ENCODE data around the gene CPEB4.

CPEB4 gene

DNA sequence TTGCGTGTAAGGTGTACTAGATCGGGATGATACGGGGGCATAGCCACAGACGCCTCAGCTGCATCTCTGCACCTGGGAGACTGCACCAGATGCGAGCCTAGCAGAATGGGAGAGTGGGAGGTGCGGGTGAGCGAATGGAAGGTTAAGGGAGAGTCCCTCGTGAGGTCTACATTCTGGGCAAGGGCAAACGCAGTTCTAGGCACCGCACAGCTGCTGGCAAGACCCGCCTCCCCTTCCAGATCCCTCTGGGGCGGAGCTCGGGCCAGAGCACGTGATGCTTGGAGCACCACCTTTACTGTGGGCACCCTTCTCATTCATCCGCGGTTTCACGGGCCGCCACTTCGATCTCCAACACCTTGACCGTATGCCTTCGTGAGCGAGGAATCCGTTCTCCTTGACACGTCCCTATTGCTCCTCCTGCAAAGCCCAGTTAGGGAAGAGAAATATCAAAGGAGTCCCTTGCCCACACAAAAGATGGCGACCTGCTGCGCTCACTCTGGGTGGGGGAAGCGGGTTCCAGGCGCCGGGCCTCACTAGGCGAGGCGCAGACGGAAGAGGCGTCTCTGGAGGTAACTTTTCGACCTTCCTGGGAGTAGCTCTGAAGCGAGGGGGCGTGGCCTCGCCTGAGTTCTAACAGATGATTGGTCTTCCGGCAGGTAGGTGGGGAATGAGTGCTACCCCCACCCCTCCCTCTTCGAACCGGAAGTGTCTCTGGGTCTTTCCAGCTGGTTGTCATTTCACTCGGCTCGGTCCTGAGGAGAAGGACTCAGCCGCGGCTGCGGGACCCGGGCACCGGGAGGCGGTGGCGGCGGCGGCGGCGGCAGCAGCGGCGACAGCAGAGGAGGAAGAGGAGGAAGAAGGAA lies at the start of gene CPEB4:
TSS of gene CPEB4 (plus strand) at position 740 of the 863 bp plus-strand sequence. CDS start 1,385 bp downstream, outside the sequence.
- DNase-seq, result peak; percentile 100

GRCh38 chr5:173839117-173839713 lies 48.9 kb upstream of the CPEB4 start:
- no peak for DNase-seq

- DNase-seq, result no peak
Observed at GRCh38 chr5:173840111-173840983, 47.8 kb upstream of the CPEB4 start.

DNA sequence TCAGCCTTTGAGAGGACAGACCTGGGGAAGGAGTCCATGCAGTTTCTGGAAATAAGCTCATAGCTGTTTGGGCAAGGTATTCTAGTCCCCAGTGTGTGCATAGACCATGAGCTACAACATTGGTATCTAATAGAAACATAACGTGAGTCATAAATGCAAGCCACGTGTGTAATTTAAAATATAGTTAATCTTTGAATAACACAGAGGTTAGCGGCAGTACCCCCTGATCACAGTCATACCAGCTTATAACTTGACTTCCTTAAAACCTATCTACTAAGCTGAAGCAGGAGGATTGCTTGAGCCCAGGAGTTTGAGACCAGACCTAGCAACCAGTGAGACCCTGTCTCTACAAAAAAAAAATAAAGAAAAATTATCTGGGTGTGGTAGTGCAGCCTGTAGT lies 46.4 kb upstream of the CPEB4 start:
- no peak for DNase-seq

DNA sequence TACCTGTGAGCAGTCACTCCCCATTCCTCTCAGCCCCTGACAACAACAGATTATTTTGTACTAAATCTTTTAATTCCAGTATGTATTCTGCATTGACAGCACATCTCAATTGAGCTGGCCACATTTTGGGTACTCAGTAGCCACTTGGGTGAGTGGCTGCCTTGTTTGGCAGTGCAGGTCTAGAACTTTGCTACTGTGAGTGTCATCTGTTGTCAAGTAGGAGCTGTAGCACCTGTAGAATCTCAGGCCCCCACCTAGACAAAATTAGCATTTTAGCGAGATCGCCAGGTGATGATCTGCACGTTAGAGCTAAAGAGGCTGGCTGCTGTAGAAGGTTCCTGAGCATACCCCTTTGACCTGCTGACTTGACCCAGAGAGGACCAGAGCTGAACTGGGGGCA lies 44.4 kb upstream of the CPEB4 start:
- no peak for DNase-seq

- DNase-seq, result no peak
Observed at GRCh38 chr5:173845321-173845720, 42.8 kb upstream of the CPEB4 start.

- no peak for DNase-seq
Observed at GRCh38 chr5:173846929-173847501, 41.1 kb upstream of the CPEB4 start.

GRCh38 chr5:173848986-173849596 lies 39.1 kb upstream of the CPEB4 start:
- no peak for DNase-seq

DNA sequence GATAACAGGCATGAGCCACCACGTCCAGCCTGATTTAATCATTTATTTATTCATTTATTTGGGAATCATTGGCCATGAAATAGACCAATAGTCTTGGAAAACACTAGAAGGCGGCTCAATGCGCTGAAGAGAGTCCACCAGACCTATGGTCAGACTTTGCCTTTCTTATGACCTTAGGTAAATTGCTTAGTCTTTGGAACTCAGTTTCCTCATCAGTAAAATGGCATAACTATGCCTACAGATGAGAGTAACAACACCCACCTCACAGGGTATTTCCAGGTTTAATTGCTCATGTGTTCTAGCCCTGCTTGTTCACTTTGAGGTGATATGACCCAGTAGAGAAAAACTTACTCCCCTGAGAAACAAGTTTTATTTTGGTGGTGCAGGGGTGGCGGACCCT lies 38.2 kb upstream of the CPEB4 start:
- no peak for DNase-seq

DNA sequence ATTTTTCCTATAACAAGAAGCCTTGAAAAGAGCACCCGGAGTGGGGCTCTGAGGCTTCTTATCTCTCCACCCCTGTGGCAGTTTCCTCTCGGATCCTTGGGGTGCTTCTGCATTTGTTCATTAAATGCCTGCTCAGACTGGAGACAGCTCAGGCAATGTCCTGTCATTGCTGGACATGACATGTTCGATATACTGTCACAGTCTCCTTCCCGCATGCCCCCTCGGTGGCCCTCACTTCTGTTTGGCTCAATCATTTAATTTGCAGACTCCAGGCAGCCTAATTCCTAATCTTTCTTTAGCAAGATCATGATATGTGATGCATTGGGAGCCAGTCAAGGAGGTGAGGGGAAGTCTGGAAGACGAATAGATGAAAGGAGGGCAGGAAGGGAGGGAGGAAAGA lies 37.5 kb upstream of the CPEB4 start:
- DNase-seq, result no peak

- no peak for DNase-seq
Observed at GRCh38 chr5:173851595-173852243, 36.4 kb upstream of the CPEB4 start.

DNA sequence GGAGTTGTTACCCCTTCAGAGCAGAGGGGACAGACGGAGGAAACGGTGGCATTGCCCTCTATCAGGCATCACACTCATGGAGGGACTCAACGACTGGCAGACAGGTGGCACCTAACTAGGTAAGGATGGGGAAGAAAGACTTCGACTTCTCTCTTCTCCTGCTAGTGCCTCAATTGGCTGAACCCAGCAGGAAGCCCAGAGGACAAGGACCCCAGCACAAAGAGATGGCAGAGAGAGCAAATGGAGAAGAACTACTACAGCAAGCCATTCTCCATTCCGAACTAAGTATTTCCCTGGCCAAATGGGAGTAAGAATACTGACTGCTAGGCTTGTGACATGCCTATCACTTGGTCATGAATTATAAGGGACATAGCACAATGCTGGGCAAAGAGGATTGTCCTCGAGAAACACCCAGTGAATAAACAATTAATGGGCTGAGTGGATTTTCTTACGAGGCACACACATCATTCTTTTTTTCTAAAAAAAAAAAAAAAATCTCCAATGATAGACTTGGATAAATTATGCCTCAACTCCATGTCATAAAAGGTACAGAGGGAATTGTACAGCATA lies 35.3 kb upstream of the CPEB4 start:
- no peak for DNase-seq

DNA sequence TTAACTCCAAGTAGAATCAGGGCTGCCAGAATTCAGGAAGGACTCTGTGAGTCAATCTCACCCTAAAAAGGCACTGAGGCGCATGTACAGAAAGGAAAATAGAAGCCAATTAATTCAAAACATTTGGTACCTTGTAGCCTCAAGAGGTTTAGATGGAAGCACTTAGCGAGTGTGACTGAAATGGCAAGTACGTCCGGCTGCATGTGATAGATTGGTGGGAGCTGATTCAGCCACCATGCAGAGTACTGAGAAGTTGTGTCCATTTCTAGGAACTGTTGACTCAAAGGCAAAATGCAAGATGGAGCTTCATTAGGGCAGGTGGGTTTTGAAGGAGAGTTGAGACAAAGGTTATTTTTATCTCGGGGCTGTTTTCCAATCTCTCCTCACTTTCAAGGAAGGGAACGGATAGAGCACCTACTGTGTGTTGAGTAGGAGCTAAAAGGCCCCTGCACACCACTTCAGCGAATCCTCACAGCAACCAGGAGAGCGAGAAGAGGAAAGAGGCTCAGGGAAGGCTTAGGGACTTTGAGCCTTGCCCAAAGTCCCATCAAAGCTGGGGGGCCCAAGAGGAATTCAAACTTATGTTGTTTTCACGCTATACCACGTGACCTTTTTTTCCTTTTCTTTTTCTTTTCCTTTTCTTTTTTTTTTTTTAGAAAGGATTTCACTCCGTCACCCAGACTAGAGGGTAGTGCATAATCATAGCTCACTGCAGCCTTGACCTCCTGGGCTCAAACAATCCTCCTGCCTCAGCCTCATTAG lies 34.6 kb upstream of the CPEB4 start:
- no peak for DNase-seq

GRCh38 chr5:173855162-173855994 lies 32.8 kb upstream of the CPEB4 start:
- no peak for DNase-seq

DNA sequence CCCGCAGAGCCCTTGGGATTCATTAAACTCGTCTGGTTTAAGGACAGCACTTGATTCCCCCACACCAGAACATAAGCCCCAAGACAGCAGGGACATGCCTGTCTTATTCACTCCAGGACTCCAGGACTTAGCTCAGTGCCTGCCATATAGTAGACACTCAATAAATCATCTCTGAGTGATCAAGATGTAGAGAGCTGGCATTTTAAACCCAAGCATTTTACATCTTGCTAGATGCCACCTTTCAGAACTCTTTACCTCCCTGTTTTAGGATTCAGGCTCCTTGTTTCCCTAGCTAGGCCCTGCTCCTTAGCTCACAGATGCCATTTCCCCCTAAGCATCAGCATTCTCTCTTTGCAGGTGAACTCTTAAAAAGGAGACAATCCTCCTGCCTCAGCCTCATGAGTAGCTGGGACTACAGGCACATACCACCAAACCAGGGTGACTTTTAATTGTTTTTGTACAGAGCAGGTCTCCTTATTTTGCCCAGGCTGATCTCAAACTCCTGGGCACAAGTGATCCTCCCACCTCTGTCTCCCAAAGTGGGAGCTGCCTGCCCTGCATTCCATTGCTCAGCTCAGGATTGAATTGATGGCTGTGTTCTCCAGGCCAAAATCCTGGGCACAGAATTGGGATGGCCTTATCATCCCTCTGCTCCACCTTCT lies 32.0 kb upstream of the CPEB4 start:
- DNase-seq, result no peak

DNA sequence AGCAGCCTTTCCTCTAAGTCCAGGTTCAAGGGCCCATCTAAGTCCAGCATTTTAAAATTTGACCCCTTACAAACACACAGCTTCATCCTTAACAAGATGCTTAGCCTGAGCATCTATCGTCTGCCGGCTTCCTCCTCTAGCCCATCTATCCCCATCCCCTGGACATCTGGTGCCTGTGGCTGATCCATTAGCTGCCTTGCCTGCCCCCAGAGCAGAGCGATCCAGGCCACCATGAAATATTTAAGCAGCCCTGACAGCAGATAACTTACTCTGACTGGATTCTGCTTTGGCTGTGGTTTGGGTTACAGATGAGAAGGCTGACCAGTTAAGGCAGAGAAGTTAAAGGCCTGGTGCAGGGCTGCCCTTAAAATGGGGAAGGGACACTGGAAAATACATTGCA lies 30.9 kb upstream of the CPEB4 start:
- DNase-seq, result no peak

DNA sequence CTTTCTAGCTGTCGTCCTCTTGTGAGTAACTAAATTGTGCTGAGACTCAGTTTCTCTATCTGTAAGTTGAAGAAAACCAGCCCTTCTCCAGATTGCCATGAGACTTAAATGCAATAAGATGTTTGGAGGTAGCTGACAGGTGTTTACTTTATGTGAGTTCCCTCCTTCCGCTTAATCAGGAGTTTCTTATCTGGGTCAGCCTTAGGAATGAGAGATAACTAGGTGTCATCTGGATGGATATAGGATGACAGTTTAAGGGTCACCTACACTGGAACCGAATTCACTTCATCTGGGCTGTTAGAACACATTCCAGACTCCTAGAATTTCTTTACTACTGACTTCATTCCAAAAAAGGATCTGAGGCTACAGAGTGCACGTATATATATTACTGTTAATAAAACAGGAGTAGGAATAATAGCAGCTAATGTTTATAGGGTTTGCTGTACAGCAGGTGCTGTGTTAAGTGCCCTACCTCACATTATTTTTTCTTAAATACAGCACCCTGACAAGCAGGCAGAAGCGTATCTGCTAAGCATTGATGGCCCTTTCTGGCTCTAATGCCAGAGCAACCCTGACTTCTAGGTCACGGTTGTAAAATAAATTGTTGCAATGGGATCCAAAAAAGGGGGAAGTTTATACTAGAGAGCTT lies 30.0 kb upstream of the CPEB4 start:
- DNase-seq, result no peak

DNA sequence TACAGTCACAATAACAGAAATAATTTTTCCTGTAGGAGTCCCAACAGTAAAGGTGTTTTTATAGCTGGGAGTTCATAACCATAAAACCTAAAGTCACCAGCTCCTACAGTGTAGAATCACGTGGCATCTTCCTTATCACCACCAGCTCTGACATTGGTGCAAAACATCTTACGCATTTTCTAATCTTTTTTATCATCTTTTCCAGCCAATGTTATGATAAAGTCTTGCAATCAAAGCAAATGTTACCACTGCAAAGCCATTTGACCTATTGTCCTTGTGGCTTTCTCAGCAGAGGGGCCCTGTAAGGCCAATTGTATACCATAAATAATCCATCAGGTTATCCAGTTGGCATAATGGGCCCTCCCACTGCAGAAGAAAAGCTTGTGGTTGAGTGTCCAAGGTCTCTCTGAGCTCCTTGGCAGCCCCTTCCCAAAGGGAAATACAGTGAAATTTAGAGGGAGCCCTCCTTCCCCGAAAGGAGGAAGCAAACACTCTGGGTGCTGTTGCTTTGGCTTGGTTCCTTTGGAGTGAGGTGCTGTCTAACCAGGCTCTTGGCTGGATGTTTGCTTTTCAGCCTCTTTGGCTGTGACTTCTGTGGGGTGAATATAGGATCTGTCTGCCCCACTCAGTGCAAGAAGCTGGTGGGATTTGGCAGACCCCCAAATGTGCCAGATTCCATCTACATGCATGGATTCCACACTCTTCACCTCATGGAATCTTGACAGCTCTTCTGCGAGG lies 29.3 kb upstream of the CPEB4 start:
- no peak for DNase-seq

Data from fibroblast of upper back skin (primary cell).